SHP77 (cell line): ENCODE measurements around the gene SOWAHC.

ENCODE experiments used
- DNase-seq, 2 experiments: peaks; one replicate each; lab custom pipeline; 2025; lab: John Stamatoyannopoulos, UW

SOWAHC gene

GRCh38 chr2:109646961-109647360 lies 32.8 kb downstream of the SOWAHC start:
- no peak for DNase-seq

GRCh38 chr2:109647636-109648035 lies 33.5 kb downstream of the SOWAHC start:
- no peak for DNase-seq

GRCh38 chr2:109648041-109648527 lies 33.9 kb downstream of the SOWAHC start:
- DNase-seq, result no peak

GRCh38 chr2:109649736-109650695 lies 35.9 kb downstream of the SOWAHC start:
- no peak for DNase-seq

- DNase-seq, result no peak
Observed at GRCh38 chr2:109654326-109655050, 40.3 kb downstream of the SOWAHC start.

- no peak for DNase-seq
Observed at GRCh38 chr2:109655287-109655686, 41.1 kb downstream of the SOWAHC start.

GRCh38 chr2:109659396-109660045 lies 45.4 kb downstream of the SOWAHC start:
- no peak for DNase-seq

- DNase-seq, result no peak
Observed at GRCh38 chr2:109660046-109660860, 46.1 kb downstream of the SOWAHC start.

GRCh38 chr2:109662889-109663288 lies 48.7 kb downstream of the SOWAHC start:
- DNase-seq, result no peak

- DNase-seq, result peak; percentile 78 to 84
Observed at GRCh38 chr2:109663721-109664120, 49.6 kb downstream of the SOWAHC start.

- no peak for DNase-seq
Observed at GRCh38 chr2:109666466-109666865, 52.3 kb downstream of the SOWAHC start.
